IPS-18c (cell line): ENCODE data around the gene NPR3.

Experiments used
- H3K4me3 ChIP-seq: 2 replicates; pipeline ENCODE4 v1.7.0; 2013; ENCODE audit warnings: low read depth, mild to moderate bottlenecking, low read length, moderate library complexity; ENCODE audit not compliant: insufficient read depth
- H3K9me3 ChIP-seq: one replicate; pipeline ENCODE4 v1.6.1; 2013; ENCODE audit warnings: mild to moderate bottlenecking, low read length, moderate library complexity; ENCODE audit not compliant: control insufficient read depth, insufficient read depth

The NPR3 gene

GRCh38 chr5:32736842-32737241 lies 25.7 kb downstream of the NPR3 start:
- Histone ChIP-seq H3K9me3 (no peaks in the 10 kb centered on the region), H3K4me3 (no peak overlapping the region)

GRCh38 chr5:32740651-32741050 lies 29.5 kb downstream of the NPR3 start:
- no peaks in the 10 kb centered on the region for H3K9me3 ChIP-seq
- H3K4me3 ChIP-seq, result no peak overlapping the region

GRCh38 chr5:32745317-32745716 lies 34.2 kb downstream of the NPR3 start:
- Histone ChIP-seq H3K9me3 (no peaks in the 10 kb centered on the region), H3K4me3 (no peak overlapping the region)

- no peaks in the 10 kb centered on the region for H3K9me3 ChIP-seq
- H3K4me3 ChIP-seq, result no peak overlapping the region
Observed at GRCh38 chr5:32752411-32752810, 41.3 kb downstream of the NPR3 start.

GRCh38 chr5:32753051-32753450 lies 41.9 kb downstream of the NPR3 start:
- Histone ChIP-seq H3K4me3 (no peak overlapping the region), H3K9me3 (no peaks in the 10 kb centered on the region)

GRCh38 chr5:32753765-32754164 lies 42.6 kb downstream of the NPR3 start:
- H3K9me3 ChIP-seq, result no peaks in the 10 kb centered on the region
- H3K4me3 ChIP-seq, result no peak overlapping the region

DNA sequence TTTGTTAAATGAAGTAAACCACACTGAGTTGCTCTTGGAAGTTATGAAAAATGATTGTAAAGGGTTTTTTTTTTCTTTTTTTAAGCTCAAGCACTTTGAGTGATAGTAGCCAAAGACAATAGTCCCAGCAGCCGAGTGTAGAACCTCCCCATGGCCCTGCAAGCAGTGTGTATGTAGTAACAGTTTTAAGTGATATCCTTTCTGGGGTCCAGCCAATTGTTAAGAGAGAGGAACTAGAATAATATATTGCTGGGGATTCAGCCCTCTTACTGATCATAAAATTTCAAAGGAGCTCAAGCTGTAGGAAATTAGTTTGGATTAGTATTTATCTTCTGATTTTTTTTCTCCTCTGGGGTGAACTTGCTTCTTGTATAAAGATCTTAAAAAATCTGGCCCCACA lies 43.2 kb downstream of the NPR3 start:
- Histone ChIP-seq H3K9me3 (no peaks in the 10 kb centered on the region), H3K4me3 (no peak overlapping the region)

DNA sequence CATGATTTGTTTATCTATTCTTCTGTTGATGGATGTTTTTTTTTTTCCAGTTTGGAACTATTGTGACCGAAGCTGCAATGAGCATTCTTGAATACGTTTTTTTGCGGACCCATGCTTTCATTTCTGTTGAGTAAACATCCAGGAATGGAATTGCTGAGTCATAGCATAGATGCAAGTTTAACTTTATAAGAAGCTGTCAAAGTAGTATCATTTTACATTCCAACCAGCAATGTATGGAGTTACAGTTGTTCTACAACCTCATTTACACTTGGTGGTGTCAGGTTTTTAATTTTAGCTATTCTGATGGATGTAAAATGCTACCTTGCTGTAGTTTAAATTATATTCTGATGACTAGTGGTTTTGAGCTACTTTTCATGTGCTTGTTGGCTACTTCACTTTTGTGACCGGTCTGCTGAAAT lies 49.0 kb downstream of the NPR3 start:
- H3K9me3 ChIP-seq, result no peaks in the 10 kb centered on the region
- H3K4me3 ChIP-seq, result no peak overlapping the region

DNA sequence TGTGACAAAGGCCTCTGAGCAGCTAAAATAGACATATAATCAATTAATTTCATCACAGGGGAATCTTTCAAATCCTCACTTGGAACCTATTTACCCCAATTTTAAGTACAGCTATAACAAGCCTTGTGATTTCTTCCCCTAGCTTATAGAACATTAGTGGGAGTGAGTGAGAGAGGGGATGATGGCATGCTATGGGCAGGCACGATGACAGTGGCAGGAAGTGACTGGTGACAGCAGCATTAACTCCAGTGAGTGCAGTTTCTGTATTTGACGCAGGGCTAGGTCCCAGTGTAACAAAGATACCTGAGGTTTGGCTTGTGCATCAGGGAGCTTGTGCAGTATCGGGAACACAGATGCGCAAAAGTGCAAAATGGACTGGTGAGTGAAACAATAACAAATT lies 54.1 kb downstream of the NPR3 start:
- Histone ChIP-seq H3K9me3 (peaks cover 3% of the 10 kb centered on the region), H3K4me3 (no peak overlapping the region)

DNA sequence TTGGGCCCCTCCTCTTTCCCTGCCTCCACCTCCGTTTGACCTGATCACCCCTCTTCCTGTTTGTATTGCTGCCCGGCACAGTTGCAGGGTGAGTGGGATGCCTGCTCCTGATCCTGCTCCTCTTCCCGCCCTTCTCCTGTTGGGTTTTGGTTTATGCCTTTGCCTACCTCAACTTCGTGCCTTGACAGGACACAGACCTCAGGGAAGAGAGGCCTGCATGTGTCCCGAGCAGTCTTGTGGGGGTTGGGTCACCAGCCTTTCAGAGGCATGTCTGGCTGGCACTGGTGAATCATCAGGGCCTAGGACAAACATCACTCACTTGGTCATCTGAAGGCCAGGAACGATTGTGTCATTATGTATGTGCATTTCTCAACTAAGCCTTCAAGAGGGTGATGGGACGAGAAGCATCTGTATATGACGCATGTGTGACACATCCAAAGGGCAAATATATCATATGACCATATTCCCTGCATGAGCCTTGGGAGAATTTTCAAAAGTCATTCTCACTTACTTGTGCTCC lies 56.9 kb downstream of the NPR3 start:
- Histone ChIP-seq H3K9me3 (peaks cover 3% of the 10 kb centered on the region), H3K4me3 (no peak overlapping the region)

GRCh38 chr5:32769711-32770110 lies 58.6 kb downstream of the NPR3 start:
- Histone ChIP-seq H3K4me3 (no peak overlapping the region), H3K9me3 (peaks cover 3% of the 10 kb centered on the region)

DNA sequence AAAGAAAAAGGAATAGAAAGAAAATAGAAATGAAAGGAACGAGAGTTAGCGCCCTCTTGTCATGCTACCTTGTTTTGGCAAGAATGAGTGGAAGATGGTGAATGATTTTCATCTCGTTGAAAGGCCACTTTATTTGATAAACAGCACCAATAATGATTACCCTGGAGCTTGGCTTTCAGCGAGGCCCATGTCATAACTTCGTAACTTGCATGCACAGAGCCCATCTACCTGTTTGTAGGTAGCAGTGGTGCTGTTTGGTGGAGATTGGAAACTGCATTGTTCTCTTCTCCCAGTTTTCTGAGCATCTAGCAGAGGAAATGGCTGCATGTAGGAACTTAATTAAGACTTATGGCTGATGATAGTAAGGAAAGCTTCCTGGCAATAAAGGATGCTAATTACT lies 59.3 kb downstream of the NPR3 start:
- Histone ChIP-seq H3K9me3 (peaks cover 3% of the 10 kb centered on the region), H3K4me3 (no peak overlapping the region)

GRCh38 chr5:32771037-32771436 lies 59.9 kb downstream of the NPR3 start:
- peaks cover 3% of the 10 kb centered on the region for H3K9me3 ChIP-seq
- no peak overlapping the region for H3K4me3 ChIP-seq

- Histone ChIP-seq H3K4me3 (no peak overlapping the region), H3K9me3 (peaks cover 3% of the 10 kb centered on the region)
Observed at GRCh38 chr5:32773944-32774343, 62.8 kb downstream of the NPR3 start.

DNA sequence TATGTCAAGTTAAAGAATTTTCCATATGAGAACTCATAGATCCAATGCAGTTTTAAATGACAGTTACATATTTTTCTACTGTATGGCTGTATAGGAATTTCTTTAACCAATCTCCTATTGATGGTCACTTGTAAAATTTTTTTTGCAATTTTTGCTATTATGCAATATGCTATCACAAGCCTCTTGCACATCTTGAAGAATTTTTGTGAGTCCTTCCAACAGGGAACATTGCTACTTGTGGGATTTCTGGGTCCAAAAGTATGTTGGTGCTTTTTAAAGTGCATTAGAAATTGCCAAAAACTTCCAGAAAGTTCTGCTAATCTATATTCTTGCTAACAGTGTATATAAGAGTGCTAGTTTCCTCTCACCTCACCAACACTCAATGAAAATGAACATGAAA lies 65.1 kb downstream of the NPR3 start:
- Histone ChIP-seq H3K9me3 (no peaks in the 10 kb centered on the region), H3K4me3 (no peak overlapping the region)

- Histone ChIP-seq H3K4me3 (no peak overlapping the region), H3K9me3 (no peaks in the 10 kb centered on the region)
Observed at GRCh38 chr5:32777222-32777621, 66.1 kb downstream of the NPR3 start.

- H3K9me3 ChIP-seq, result no peaks in the 10 kb centered on the region
- H3K4me3 ChIP-seq, result no peak overlapping the region
Observed at GRCh38 chr5:32777733-32778132, 66.6 kb downstream of the NPR3 start.

GRCh38 chr5:32778403-32778802 lies 67.3 kb downstream of the NPR3 start:
- Histone ChIP-seq H3K9me3 (no peaks in the 10 kb centered on the region), H3K4me3 (no peak overlapping the region)

- Histone ChIP-seq H3K9me3 (no peaks in the 10 kb centered on the region), H3K4me3 (no peak overlapping the region)
Observed at GRCh38 chr5:32779754-32780415, 68.8 kb downstream of the NPR3 start.
